T47D (cell line): ENCODE results near the gene CLVS2.

Experiments
- DNase-seq, 2 experiments: peaks; one replicate each; pipeline versions ENCODE4 v3.0.0 to v3.0.0-alpha.2; 2011 to 2012; ENCODE audit warnings: low read depth in 1 of 2, low spot score in 1 of 2
- JUND ChIP-seq: IDR thresholded peaks from 2 replicates; pipeline ENCODE4 v1.6.1; 2012; ENCODE audit warnings: low read depth
- in situ Hi-C: cut with HindIII; loops from 2 replicates; pipeline ENCODE4 v1.10.0; 2016; ENCODE audit warnings: low sequenced_read_pairs, low pct_unique_long_range_greater_than_20kb

CLVS2 gene

DNA sequence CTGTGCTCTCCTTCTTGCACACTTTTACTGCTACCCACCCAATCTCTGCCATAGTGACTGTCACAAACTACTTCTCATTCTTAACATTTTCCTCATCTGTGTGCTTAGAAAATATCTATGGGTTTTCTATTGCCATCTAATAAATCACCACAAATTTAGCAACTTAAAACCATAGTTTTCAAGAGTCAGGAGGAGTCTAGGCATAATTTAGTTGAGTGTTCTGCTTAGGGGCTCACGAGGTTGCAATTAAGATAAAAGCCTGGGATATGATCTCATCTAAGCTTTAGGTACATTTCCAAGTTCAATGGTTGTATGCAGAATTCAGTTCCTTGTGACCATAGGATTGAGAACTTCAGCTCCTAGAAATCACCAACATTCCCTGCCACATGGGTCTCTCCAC lies 98.8 kb downstream of the CLVS2 start:
- DNase-seq, result no peak
- in situ Hi-C loops, result no loop called here
- TF ChIP-seq JUND, result no peak

GRCh38 chr6:123105561-123105960 lies 109.5 kb downstream of the CLVS2 start:
- in situ Hi-C loops, result no loop called here

GRCh38 chr6:123116370-123116769 lies 120.3 kb downstream of the CLVS2 start:
- no peak for DNase-seq
- in situ Hi-C loops, result no loop called here
- no peak for TF ChIP-seq JUND

More at GRCh38 chr6:123105561-123105960, 109.5 kb downstream of the CLVS2 start:
- TF ChIP-seq JUND, result no peak
- no peak for DNase-seq

DNA sequence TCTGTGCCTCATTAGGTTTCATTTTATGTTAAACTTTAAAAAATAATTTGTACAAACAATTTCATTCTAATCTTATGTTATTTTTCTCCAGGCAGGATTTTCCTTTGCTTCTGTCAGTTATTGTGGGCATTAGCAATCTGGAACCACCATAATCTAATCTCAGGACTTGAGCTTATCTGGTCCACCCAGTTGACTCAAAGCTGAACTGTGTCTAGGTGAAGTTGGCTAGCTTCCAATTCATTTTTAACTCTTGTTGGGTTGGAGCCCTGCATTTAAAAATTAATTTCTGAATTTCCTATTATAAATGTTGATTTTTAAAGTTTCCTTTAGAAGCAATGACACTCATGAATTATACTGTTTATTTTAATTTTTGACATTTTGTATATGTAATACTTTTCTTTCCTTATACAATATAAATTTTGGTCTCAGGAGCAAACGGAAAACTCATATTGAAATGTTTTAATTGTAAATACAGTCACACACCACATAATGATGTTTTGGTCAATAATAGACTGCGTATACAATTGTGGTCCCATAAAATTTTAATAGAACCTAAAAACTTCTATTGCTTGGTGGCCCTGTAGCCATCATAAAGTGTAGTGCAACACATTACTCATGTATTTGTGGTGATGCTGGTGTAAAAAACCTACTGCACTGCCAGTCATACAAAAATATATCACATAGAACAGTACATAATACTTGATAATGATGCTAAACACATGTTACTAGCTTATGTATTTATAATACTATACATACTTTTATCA lies 121.3 kb downstream of the CLVS2 start:
- TF ChIP-seq JUND, result no peak
- DNase-seq, result no peak
- in situ Hi-C loops, result no loop called here

DNA sequence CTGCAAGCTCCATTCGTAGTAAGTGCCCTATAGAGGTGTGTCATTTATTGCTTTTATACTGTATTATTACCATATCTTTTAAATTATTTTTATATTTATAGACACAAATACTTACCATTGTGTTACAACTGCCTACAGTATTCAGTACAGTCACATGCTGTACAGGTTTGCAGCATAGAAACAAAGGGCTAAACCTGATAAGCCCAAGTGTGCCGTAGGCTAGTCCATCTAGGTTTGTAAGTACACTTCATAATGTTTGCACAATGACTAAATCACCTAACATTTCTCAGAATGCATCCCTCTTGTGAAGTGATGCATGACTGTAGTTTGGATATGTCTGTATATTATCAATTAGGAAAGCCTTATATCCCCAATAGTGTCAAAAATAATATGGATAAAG lies 122.8 kb downstream of the CLVS2 start:
- in situ Hi-C loops, result no loop called here
- TF ChIP-seq JUND, result no peak
- DNase-seq, result peak in 1 of 2 experiments; percentile 3
